Measurements from ENCODE around the gene DPP6. TPM values are rescaled to one million over a fixed set of nuclear protein-coding genes. Genes with fewer than 3 reads are reported as not detected.

Gene DPP6
- total RNA-seq, 4 donors from 2014 or later: 0.30 to 11.8 (median 10.7) TPM

- Histone ChIP-seq H3K4me1 (no peaks in the 10 kb centered on the region), H3K9me3 (no peaks in the 10 kb centered on the region), H3K36me3 (no peaks in the 10 kb centered on the region), H3K27me3 (peaks cover 4% of the 10 kb centered on the region), H3K27ac (no peak overlapping the region), H3K4me3 (no peak overlapping the region)
- 69% methylated on average over 13 of the region's 13 CpGs for WGBS
- TF ChIP-seq CTCF (IDR thresholded peaks at IDR 0.05) (no peak), POLR2A (IDR thresholded peaks at IDR 0.05) (no peak), EP300 (IDR thresholded peaks at IDR 0.05) (no peak), POLR2AphosphoS5 (IDR thresholded peaks at IDR 0.05) (no peak)
- no peak for DNase-seq (ENCODE audit: low spot score in 2 of 2)
These were observed 783.8 kb downstream of the DPP6 start for GRCh38 chr7:154836021-154836448.

GRCh38 chr7:154837087-154837486 lies 784.9 kb downstream of the DPP6 start:
- WGBS: 85% methylated on average over 4 of the region's 8 CpGs

GRCh38 chr7:154837622-154838021 lies 785.4 kb downstream of the DPP6 start:
- peaks cover 4% of the 10 kb centered on the region for H3K27me3 ChIP-seq
- no peaks in the 10 kb centered on the region for H3K9me3 ChIP-seq
- H3K27ac ChIP-seq: no peak overlapping the region
- WGBS: 80% methylated on average over 5 of the region's 5 CpGs
- TF ChIP-seq POLR2AphosphoS5 (IDR thresholded peaks at IDR 0.05): no peak
- DNase-seq (ENCODE audit: low spot score in 2 of 2): no peak
- H3K36me3 ChIP-seq: no peaks in the 10 kb centered on the region
- H3K4me3 ChIP-seq: no peak overlapping the region
- no peaks in the 10 kb centered on the region for H3K4me1 ChIP-seq

More at GRCh38 chr7:154837087-154837486, 784.9 kb downstream of the DPP6 start:
- Histone ChIP-seq H3K36me3 (no peaks in the 10 kb centered on the region), H3K27me3 (peaks cover 4% of the 10 kb centered on the region), H3K4me1 (no peaks in the 10 kb centered on the region), H3K4me3 (no peak overlapping the region), H3K9me3 (no peaks in the 10 kb centered on the region), H3K27ac (no peak overlapping the region)
- no peak for DNase-seq (ENCODE audit: low spot score in 2 of 2)
- no peak for TF ChIP-seq POLR2A (IDR thresholded peaks at IDR 0.05)
- no peak for TF ChIP-seq POLR2AphosphoS5 (IDR thresholded peaks at IDR 0.05)
- no peak for TF ChIP-seq CTCF (IDR thresholded peaks at IDR 0.05)
- TF ChIP-seq EP300 (IDR thresholded peaks at IDR 0.05): no peak

- no peak for DNase-seq (ENCODE audit: low spot score in 2 of 2)
- H3K4me1 ChIP-seq: no peaks in the 10 kb centered on the region
- no peaks in the 10 kb centered on the region for H3K9me3 ChIP-seq
- TF ChIP-seq POLR2AphosphoS5 (IDR thresholded peaks at IDR 0.05): no peak
- TF ChIP-seq CTCF (IDR thresholded peaks at IDR 0.05): no peak
- no peak for TF ChIP-seq EP300 (IDR thresholded peaks at IDR 0.05)
- TF ChIP-seq POLR2A (IDR thresholded peaks at IDR 0.05): no peak
- WGBS: 85% methylated on average over 7 of the region's 7 CpGs
- no peak overlapping the region for H3K4me3 ChIP-seq
- no peak overlapping the region for H3K27ac ChIP-seq
- H3K36me3 ChIP-seq: no peaks in the 10 kb centered on the region
- H3K27me3 ChIP-seq: peaks cover 7% of the 10 kb centered on the region
These were observed 787.9 kb downstream of the DPP6 start for GRCh38 chr7:154840086-154840485.

GRCh38 chr7:154841731-154842331 lies 789.6 kb downstream of the DPP6 start:
- TF ChIP-seq POLR2A (IDR thresholded peaks at IDR 0.05) (no peak), CTCF (IDR thresholded peaks at IDR 0.05) (no peak), POLR2AphosphoS5 (IDR thresholded peaks at IDR 0.05) (no peak), EP300 (IDR thresholded peaks at IDR 0.05) (no peak)
- Histone ChIP-seq H3K27me3 (peaks cover 7% of the 10 kb centered on the region), H3K9me3 (no peaks in the 10 kb centered on the region), H3K27ac (no peak overlapping the region), H3K4me3 (no peak overlapping the region), H3K36me3 (no peaks in the 10 kb centered on the region), H3K4me1 (no peaks in the 10 kb centered on the region)
- 47% methylated on average over 18 of the region's 18 CpGs for WGBS
- no peak for DNase-seq (ENCODE audit: low spot score in 2 of 2)

GRCh38 chr7:154842591-154842990 lies 790.4 kb downstream of the DPP6 start:
- no peaks in the 10 kb centered on the region for H3K4me1 ChIP-seq
- 32% methylated on average over 6 of the region's 6 CpGs for WGBS

More at GRCh38 chr7:154842591-154842990, 790.4 kb downstream of the DPP6 start:
- H3K27me3 ChIP-seq: peaks cover 7% of the 10 kb centered on the region
- TF ChIP-seq POLR2A (IDR thresholded peaks at IDR 0.05): no peak
- H3K36me3 ChIP-seq: no peaks in the 10 kb centered on the region
- H3K27ac ChIP-seq: no peak overlapping the region
- no peak for DNase-seq (ENCODE audit: low spot score in 2 of 2)
- H3K9me3 ChIP-seq: no peaks in the 10 kb centered on the region
- H3K4me3 ChIP-seq: no peak overlapping the region
